PC-9 (cell line): ENCODE results near the gene RBBP9.

Experiments used
- EZH2 ChIP-seq: fragments of 200-600 bp; sonication (generic); IDR thresholded peaks from 2 replicates; pipeline ENCODE4 v1.8.0; 2017; ENCODE audit warnings: antibody characterized with exemption, low read depth
- TF ChIP-seq, protein P1 (sequence below): fragments of 200-600 bp; sonication (generic); conservative IDR thresholded peaks from 2 replicates; pipeline ENCODE4 v1.6.1; 2017; ENCODE audit warnings: mixed run types, antibody characterized with exemption, mild to moderate bottlenecking, moderate library complexity

DNA sequence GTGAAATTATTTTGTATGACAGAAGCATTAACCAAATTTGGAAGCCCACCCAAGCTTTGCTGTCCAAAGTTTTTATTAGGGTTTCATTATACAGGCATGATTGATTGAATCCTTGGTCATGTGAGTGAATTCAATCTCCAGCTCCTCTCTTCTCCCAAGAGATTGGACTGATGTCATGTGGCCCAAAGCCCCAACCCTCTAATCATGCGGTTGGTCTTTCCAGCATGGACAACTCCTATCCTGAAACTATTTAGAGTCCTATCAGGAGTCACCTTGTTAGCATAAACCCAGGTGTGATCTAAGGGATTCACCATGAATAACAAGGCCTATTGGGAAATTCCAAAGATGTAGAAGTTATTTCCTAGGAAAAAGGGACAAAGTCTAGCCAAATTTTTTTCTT lies 19.2 kb downstream of the RBBP9 start:
- TF ChIP-seq, protein P1, sequence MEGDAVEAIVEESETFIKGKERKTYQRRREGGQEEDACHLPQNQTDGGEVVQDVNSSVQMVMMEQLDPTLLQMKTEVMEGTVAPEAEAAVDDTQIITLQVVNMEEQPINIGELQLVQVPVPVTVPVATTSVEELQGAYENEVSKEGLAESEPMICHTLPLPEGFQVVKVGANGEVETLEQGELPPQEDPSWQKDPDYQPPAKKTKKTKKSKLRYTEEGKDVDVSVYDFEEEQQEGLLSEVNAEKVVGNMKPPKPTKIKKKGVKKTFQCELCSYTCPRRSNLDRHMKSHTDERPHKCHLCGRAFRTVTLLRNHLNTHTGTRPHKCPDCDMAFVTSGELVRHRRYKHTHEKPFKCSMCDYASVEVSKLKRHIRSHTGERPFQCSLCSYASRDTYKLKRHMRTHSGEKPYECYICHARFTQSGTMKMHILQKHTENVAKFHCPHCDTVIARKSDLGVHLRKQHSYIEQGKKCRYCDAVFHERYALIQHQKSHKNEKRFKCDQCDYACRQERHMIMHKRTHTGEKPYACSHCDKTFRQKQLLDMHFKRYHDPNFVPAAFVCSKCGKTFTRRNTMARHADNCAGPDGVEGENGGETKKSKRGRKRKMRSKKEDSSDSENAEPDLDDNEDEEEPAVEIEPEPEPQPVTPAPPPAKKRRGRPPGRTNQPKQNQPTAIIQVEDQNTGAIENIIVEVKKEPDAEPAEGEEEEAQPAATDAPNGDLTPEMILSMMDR: no peak
- no peak for TF ChIP-seq EZH2
